HG03439 (cell line): ENCODE measurements around the gene CEP164.
"Not testable (repeated sequence)": the region's sequence is repeated elsewhere in the genome, so short reads cannot be mapped to it uniquely, and the experiment has no call there.

ENCODE experiments used
- ATAC-seq: cut with Tn5 transposase; IDR thresholded peaks from one replicate; pipeline ENCODE4 v1.9.1; 2021; ENCODE audit warnings: mild to moderate bottlenecking, moderate library complexity; ENCODE audit not compliant: unreplicated experiment

The CEP164 gene

GRCh38 chr11:117392001-117392690 is 64.5 kb downstream of the CEP164 start:
- ATAC-seq: no peak

- no peak for ATAC-seq
Observed at GRCh38 chr11:117392979-117393378, 65.3 kb downstream of the CEP164 start.

GRCh38 chr11:117394221-117394925 is 66.7 kb downstream of the CEP164 start:
- no peak for ATAC-seq

GRCh38 chr11:117395476-117395875 is 67.8 kb downstream of the CEP164 start:
- no peak for ATAC-seq

- no peak for ATAC-seq
Observed at GRCh38 chr11:117396970-117397369, 69.3 kb downstream of the CEP164 start.

DNA sequence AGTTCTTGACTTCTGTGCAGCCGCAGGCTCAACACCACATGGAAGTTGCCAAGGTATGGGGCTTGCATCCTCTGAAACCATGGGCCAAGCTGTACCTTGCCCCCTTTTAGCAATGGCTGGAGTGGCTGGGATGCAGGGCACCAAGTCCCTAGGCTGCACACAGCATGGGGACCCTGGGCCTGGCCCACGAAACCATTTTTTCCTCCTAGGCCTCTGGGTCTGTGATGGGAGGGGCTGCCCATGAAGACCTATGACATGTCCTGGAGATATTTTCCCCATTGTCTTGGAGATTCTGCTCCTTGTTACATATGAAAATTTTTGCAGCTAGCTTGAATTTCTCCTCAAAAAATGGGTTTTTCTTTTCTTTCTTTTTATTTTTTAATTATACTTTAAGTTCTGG is 71.0 kb downstream of the CEP164 start:
- ATAC-seq: not testable (repeated sequence)

- not testable (repeated sequence) for ATAC-seq
Observed at GRCh38 chr11:117399100-117399840, 71.6 kb downstream of the CEP164 start.

- not testable (repeated sequence) for ATAC-seq
Observed at GRCh38 chr11:117405898-117406297, 78.2 kb downstream of the CEP164 start.

- ATAC-seq: no peak
Observed at GRCh38 chr11:117407016-117407415, 79.4 kb downstream of the CEP164 start.

DNA sequence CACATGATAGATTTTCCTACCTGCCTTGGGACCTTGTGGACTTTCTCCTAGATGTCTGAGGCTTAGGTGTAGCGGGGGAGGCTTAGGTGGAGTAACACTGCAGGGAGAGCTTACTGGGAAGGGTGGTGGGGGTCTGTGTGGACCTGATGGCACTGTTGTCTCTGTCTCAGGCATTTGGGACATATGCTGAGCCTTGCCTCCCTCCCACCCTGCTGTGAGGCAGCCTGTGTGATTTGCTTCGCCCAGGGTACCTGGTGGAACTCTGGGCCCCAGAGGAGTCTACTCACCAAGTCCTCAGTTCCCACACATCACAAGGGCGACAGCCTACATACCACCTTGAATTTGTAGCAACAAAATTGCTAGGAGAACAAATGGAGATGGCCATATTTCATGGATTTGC is 80.7 kb downstream of the CEP164 start:
- no peak for ATAC-seq

- no peak for ATAC-seq
Observed at GRCh38 chr11:117409511-117409910, 81.9 kb downstream of the CEP164 start.

DNA sequence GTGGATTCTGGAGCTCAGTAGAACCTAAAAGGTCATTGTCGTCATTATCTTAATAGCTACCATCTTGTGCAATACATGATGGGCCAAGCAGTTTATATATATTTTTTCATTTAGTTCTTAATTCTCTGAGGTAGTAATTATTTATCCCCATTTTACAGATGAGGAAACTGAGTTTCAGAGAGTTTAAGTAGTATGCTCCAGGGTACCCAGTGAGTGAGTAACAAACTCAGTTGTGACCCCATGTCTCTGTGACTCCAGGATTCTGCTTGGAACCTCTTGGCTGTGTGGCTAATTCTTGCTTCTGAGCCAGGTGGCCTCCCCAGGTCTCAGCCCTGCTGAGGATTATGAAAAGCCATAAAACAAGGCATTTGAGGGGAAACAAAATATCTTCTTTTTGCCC is 82.6 kb downstream of the CEP164 start:
- no peak for ATAC-seq

DNA sequence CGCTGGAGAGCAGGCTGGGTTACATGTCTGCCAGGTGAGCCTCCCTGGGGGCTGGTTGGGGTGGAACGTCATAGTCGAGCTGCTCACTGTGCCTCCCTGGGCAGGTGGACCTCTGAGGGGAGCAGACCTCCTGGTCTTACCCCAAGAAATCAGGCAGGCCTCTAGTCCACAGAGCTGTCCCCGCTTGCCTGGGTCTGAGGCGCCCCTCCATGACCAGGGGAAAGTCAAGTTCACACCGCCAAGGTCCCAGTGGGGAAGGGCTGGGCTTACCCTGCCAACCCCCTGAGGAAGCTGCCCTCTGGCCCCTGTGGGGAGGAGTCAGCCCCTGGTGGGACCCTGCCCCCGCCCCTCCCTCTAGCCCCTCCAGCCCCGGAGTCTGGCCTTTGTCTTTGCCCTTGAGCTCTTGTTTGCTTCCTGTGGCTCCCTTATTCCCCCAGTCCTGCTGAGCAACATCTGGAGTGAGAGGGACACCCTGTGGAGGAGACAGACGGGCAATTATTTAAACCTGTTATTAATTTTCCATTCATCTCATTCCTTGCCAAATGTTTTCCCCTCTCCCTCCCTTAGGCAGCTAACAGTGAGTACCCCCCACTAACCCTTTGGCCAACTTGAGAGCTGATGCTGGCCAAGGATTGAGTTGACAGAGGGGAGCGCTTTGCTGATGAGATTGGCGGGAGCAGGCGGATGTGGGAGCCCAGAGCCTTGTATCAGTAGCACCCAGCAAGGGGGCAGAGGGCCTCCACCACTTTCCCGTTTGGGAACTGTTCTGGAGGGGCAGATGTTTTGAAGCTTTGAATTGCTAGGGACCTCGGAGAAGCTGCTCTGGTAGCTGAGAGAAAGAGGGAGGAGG is 83.4 kb downstream of the CEP164 start:
- ATAC-seq: no peak

- no peak for ATAC-seq
Observed at GRCh38 chr11:117411736-117412135, 84.1 kb downstream of the CEP164 start.

DNA sequence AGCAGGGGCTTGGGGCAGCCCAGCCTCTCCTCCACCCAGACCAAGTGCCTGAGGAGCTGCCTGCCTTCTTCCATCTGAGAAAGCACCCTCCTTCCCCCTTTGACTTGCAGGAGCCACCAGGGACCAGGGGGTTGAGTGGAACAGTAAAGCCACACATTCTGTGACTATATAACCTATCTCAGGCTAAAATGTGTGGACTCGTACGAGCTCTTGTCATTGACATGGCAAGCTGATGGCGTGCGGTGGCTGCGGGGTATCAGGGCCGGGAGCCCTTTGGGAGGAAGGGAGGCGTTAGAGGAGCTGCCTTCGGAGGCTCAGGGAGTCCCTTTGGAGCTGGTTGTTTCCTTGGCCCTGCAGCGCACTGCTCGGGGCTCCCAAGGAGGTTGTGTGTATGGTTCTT is 84.5 kb downstream of the CEP164 start:
- ATAC-seq: no peak

- ATAC-seq: no peak
Observed at GRCh38 chr11:117412653-117413275, 85.1 kb downstream of the CEP164 start.

DNA sequence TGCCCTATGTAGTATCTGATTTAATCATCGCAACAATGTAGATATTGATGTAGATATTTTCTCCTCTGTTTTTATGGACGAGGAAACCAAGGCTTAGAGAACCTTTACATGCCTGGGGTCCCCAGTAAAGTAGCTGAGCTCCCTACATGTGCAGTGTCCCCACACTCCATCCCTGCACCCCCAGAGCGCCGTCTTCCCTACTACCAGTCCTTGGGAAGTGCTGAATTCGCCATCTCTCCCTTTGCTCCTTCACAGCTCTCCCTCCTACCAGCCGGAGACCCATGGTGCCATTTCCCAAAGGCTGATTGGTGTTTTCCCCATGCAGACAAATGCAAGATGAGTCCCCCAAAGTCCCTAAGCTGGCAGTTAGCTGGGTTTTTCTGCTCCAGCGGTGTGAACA is 86.0 kb downstream of the CEP164 start:
- no peak for ATAC-seq

- ATAC-seq: no peak
Observed at GRCh38 chr11:117414724-117415123, 87.1 kb downstream of the CEP164 start.

GRCh38 chr11:117415358-117415896 is 87.8 kb downstream of the CEP164 start:
- no peak for ATAC-seq

- no peak for ATAC-seq
Observed at GRCh38 chr11:117417342-117417741, 89.7 kb downstream of the CEP164 start.
